C4-2B (cell line): Measurements from ENCODE around the gene SRSF11.

Experiments
- CTCF ChIP-seq: fragments of 450-650 bp; conservative IDR thresholded peaks from 2 replicates; pipeline ENCODE4 v1.5.1; 2017; ENCODE audit warnings: mild to moderate bottlenecking
- ZFX ChIP-seq: fragments of 450-650 bp; IDR thresholded peaks from 2 replicates; pipeline ENCODE4 v1.6.1; 2017

- TF ChIP-seq CTCF, result no peak
- no peak for TF ChIP-seq ZFX
Measured at GRCh38 chr1:70286453-70286852, 65.3 kb downstream of the SRSF11 start.
